T-cell (primary cell): ENCODE results near the gene REEP6. TPM values are rescaled to one million over a fixed set of nuclear protein-coding genes. Genes with fewer than 3 reads are reported as not detected.

Source experiments
- ATAC-seq, 4 experiments: fragments of 200-7000 bp in 3 of 4; fragments of 150-1000 bp in 1 of 4; cut with Tn5 transposase; replicated peaks in 1 of 4; 1 replicate in 3 of 4; 2 replicates in 1 of 4; pipeline ENCODE4 v1.10.0; 2021; ENCODE audit warnings: moderate library complexity in 3 of 4, mild to moderate bottlenecking in 2 of 4, moderate number of reproducible peaks in 1 of 4
- CTCF ChIA-PET, 2 donors: fragments of 300-600 bp; sonication (Branson Sonifier 250); formaldehyde crosslinking; loops; one replicate each; lab custom pipeline; 2022; ENCODE audit warnings: antibody characterized with exemption in 2 of 2; lab: Charles Lee
- POLR2A ChIA-PET, 2 donors: fragments of 300-600 bp; sonication (Branson Sonifier 250); formaldehyde crosslinking; loops; one replicate each; lab custom pipeline; 2022; ENCODE audit warnings: antibody characterized with exemption in 2 of 2; lab: Charles Lee
- DNase-seq, 35 experiments: peaks; one replicate each; pipeline versions ENCODE4 v3.0.0 to v3.0.0-alpha.2; 2013 to 2023
- H3K27ac ChIP-seq: one replicate; pipeline ENCODE4 v1.5.1; 2013; ENCODE audit warnings: low read length
- H3K27me3 ChIP-seq, 2 experiments: replicated peaks in 1 of 2; 1 replicate in 1 of 2; 2 replicates in 1 of 2; pipeline versions ENCODE4 v1.6.1 to v1.7.0; 2013; ENCODE audit warnings: low read length in 1 of 2, mixed read lengths in 1 of 2; ENCODE audit not compliant: control insufficient read depth in 2 of 2, insufficient read depth in 2 of 2; ENCODE audit errors: extremely low read depth in 1 of 2
- H3K36me3 ChIP-seq, 2 donors: 1 replicate in 1 of 2; 2 replicates in 1 of 2; pipeline versions ENCODE4 v1.6.1 to v1.7.0; 2013; ENCODE audit warnings: low read length in 1 of 2; ENCODE audit not compliant: control insufficient read depth in 2 of 2, insufficient read depth in 1 of 2; ENCODE audit errors: extremely low read depth in 1 of 2
- H3K4me1 ChIP-seq, 2 experiments: 1 replicate in 1 of 2; 2 replicates in 1 of 2; pipeline versions ENCODE4 v1.6.1 to v1.7.0; 2013; ENCODE audit warnings: low read length in 2 of 2, mixed read lengths in 1 of 2; ENCODE audit not compliant: insufficient read depth in 2 of 2, control insufficient read depth in 1 of 2; ENCODE audit errors: extremely low read depth in 1 of 2
- H3K4me3 ChIP-seq, 2 donors: 1 replicate in 1 of 2; 2 replicates in 1 of 2; pipeline versions ENCODE4 v1.5.1 to v1.7.0; 2013; ENCODE audit warnings: mild to moderate bottlenecking in 2 of 2, low read length in 1 of 2, moderate library complexity in 1 of 2; ENCODE audit not compliant: control insufficient read depth in 1 of 2; ENCODE audit errors: extremely low read depth in 1 of 2
- H3K9me3 ChIP-seq: 2 replicates; pipeline ENCODE4 v1.7.0; 2013
- H3K27ac Mint-ChIP-seq, 2 donors: one replicate each; pipeline ENCODE4 v1.8.0; 2020 to 2021; ENCODE audit warnings: mild to moderate bottlenecking in 2 of 2, mixed read lengths in 2 of 2
- H3K27me3 Mint-ChIP-seq, 2 donors: one replicate each; pipeline ENCODE4 v1.8.0; 2021 to 2022; ENCODE audit warnings: mixed read lengths in 2 of 2
- H3K36me3 Mint-ChIP-seq: one replicate; pipeline ENCODE4 v1.8.0; 2021; ENCODE audit warnings: mixed read lengths
- H3K4me1 Mint-ChIP-seq, 3 donors: one replicate each; pipeline ENCODE4 v1.8.0; 2020 to 2022; ENCODE audit warnings: mixed read lengths in 3 of 3, mild to moderate bottlenecking in 1 of 3
- H3K4me3 Mint-ChIP-seq, 3 donors: one replicate each; pipeline ENCODE4 v1.8.0; 2020 to 2022; ENCODE audit warnings: mild to moderate bottlenecking in 3 of 3, mixed read lengths in 3 of 3, moderate library complexity in 3 of 3
- H3K9me3 Mint-ChIP-seq, 3 donors: one replicate each; pipeline ENCODE4 v1.8.0; 2020 to 2022; ENCODE audit warnings: mixed read lengths in 3 of 3
- WGBS: methylation state at CpG from one replicate; pipeline ENCODE4 v1.1.5; 2013; ENCODE audit warnings: missing lambda C conversion rate; ENCODE audit not compliant: insufficient coverage; 5-methylcytosine and 5-hydroxymethylcytosine counted together
- total RNA-seq, 35 experiments: library from RNA in 6 of 35; stranded (reverse) in 6 of 35; fragments of 120-200 nt in 1 of 35; gene quantifications; one replicate each; pipeline versions ENCODE4 v1.2.1 to v1.2.4 and lab custom pipeline; 2013 to 2026

The REEP6 gene
- total RNA-seq, 5 donors from 2014 or later (not counting 1 experiment from before 2014, with no cell fraction given), result 2.2 to 6.9 (median 5.5) TPM

DNA sequence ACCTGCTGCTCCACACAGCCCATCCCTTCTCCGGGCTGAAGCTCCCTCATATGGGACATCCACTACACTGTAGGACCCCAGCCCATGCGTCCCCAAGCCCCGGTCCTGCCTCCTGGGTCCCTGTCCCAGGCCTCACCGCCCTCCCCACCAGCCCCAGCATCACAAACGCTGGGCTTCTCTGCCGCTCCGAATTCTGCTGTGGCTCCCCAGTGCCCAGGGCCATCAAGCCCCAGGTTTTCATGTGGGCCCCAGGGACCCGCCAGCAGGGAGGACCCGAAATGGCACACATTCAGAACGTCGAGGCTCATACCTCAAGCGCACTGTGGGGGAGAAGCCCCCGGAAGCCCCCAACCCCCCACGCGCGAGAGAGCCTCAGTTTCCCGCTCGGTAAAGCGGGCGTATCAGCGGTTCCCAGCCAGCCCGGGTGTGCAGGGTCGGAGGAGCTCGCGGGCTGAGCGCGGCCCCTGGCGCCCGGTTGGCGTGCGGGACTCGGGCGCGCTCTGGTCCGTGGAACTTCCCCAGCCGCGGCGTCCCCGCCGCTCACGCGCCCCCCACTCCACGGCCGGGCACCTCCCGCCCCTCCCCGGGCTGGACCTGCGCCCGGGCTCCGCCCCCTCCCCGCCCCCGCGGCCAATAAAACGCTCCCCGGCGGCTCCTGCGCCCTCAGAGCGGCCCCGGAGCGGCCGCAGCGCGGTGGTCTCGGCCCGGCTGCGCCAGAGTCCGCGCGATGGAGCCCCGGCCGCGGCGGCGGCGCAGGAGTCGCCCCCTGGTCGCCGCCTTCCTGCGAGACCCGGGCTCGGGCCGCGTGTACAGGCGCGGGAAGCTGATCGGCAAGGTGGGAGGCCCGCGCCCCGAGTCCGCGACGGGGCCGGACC, 32.7 kb downstream of the REEP6 start, which contains the start of gene PLK5:
TSS of gene PLK5 (plus strand) at position 666 of the 875 bp plus-strand sequence. CDS start 2,920 bp downstream, outside the sequence.
- DNase-seq, result no peak
- ATAC-seq, result peak in 3 of 4 experiments; percentile 30 to 43 (median 39)
- Mint-ChIP-seq H3K9me3 (no peaks in the 10 kb centered on the region), H3K27ac (no peak within 1 kb of the TSS), H3K4me1 (peaks cover 4 to 8% (median 7%) of the 10 kb centered on the region in 3 donors), H3K36me3 (no peaks in the 10 kb centered on the region), H3K4me3 (peak within 1 kb of the TSS in 1 of 3 donors; percentile 59), H3K27me3 (peaks cover 34 to 45% of the 10 kb centered on the region in 2 donors)
- H3K4me1 ChIP-seq, result no peaks in the 10 kb centered on the region
- H3K4me3 ChIP-seq, result no peak within 1 kb of the TSS
- ChIA-PET POLR2A (interaction anchor here in 1 of 2 donors (0.6 kb wide), 1 partner anchor 74 kb away, joined by 4 read pairs; the partner anchor contains the start of gene APC2), CTCF (no interaction called here)
- H3K27me3 ChIP-seq, result peaks cover 5 to 76% of the 10 kb centered on the region in 2 experiments
- WGBS, result 15% methylated on average over 87 of the region's 92 CpGs
- H3K9me3 ChIP-seq, result no peaks in the 10 kb centered on the region
- no peaks in the 10 kb centered on the region for H3K36me3 ChIP-seq
- H3K27ac ChIP-seq, result no peak within 1 kb of the TSS

- peaks cover 34 to 45% of the 10 kb centered on the region in 2 donors for H3K27me3 Mint-ChIP-seq
- ATAC-seq, result no peak
- ChIA-PET POLR2A (interaction anchor here in 1 of 2 donors (0.6 kb wide), 1 partner anchor 74 kb away, joined by 4 read pairs; the partner anchor contains the start of gene APC2), CTCF (no interaction called here)
- Histone ChIP-seq H3K27ac (no peak overlapping the region), H3K9me3 (no peaks in the 10 kb centered on the region), H3K36me3 (no peaks in the 10 kb centered on the region), H3K27me3 (peaks cover 5 to 77% of the 10 kb centered on the region in 2 experiments), H3K4me1 (no peaks in the 10 kb centered on the region), H3K4me3 (no peak overlapping the region)
- no peaks in the 10 kb centered on the region for H3K36me3 Mint-ChIP-seq
- H3K9me3 Mint-ChIP-seq, result no peaks in the 10 kb centered on the region
- H3K27ac Mint-ChIP-seq, result no peak overlapping the region
- peaks cover 4 to 8% (median 7%) of the 10 kb centered on the region in 3 donors for H3K4me1 Mint-ChIP-seq
- DNase-seq, result no peak
- H3K4me3 Mint-ChIP-seq, result peak overlapping the region in 1 of 3 donors; percentile 59
- 25% methylated on average over 49 of the region's 49 CpGs for WGBS
Measured at GRCh38 chr19:1524287-1524971, 33.4 kb downstream of the REEP6 start.

DNA sequence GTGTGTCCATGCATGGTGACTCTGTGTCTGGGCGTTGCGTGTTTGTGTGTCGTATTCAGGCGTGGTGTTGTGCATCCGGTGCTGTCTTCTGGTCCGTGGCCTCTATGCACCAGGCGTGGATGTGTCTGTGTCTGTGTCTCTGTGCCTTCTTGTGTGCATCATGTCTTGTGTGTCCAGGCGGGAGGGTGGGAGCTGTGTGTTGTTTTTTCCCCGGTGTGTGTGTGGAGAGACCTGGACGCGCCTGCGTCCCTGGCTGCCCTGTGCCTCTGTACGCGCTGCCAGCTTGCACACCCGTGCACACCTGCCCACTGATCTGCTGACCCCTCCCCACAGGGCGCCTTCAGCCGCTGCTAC, 34.0 kb downstream of the REEP6 start:
- H3K9me3 Mint-ChIP-seq, result no peaks in the 10 kb centered on the region
- H3K4me1 Mint-ChIP-seq, result peaks cover 4 to 8% (median 7%) of the 10 kb centered on the region in 3 donors
- no peak for DNase-seq
- H3K4me3 Mint-ChIP-seq, result peak overlapping the region in 1 of 3 donors; percentile 59
- no peak for ATAC-seq
- no peaks in the 10 kb centered on the region for H3K36me3 Mint-ChIP-seq
- peaks cover 5 to 78% of the 10 kb centered on the region in 2 experiments for H3K27me3 ChIP-seq
- no peaks in the 10 kb centered on the region for H3K36me3 ChIP-seq
- no peak overlapping the region for H3K27ac Mint-ChIP-seq
- CTCF ChIA-PET, result no interaction called here
- H3K9me3 ChIP-seq, result no peaks in the 10 kb centered on the region
- POLR2A ChIA-PET, result no interaction called here
- no peaks in the 10 kb centered on the region for H3K4me1 ChIP-seq
- H3K27ac ChIP-seq, result no peak overlapping the region
- H3K27me3 Mint-ChIP-seq, result peaks cover 36 to 47% of the 10 kb centered on the region in 2 donors
- H3K4me3 ChIP-seq, result no peak overlapping the region
- WGBS, result 76% methylated on average over 7 of the region's 17 CpGs

DNA sequence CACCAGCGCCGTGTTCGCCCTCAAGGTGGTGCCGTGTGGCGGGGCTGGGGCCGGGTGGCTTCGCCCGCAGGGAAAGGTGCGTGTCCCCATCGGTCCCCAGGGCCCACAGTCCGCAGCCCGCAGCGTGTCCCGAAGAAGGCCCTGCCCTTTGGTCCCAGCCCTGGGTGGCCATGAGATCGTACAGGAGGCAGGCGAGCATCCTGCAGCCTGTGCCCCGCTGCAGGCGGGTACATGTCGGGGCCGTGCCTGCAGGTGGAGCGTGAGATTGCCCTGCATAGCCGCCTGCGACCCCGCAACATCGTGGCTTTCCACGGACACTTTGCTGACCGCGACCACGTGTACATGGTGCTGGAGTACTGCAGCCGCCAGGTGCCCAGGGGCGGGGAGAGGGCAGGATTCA, 34.4 kb downstream of the REEP6 start:
- peaks cover 5 to 76% of the 10 kb centered on the region in 2 experiments for H3K27me3 ChIP-seq
- ATAC-seq (no peak), DNase-seq (no peak)
- Mint-ChIP-seq H3K27ac (no peak overlapping the region), H3K27me3 (peaks cover 40 to 51% of the 10 kb centered on the region in 2 donors), H3K9me3 (no peaks in the 10 kb centered on the region), H3K4me1 (peaks cover 4 to 8% (median 7%) of the 10 kb centered on the region in 3 donors), H3K4me3 (no peak overlapping the region), H3K36me3 (no peaks in the 10 kb centered on the region)
- no peaks in the 10 kb centered on the region for H3K36me3 ChIP-seq
- 66% methylated on average over 31 of the region's 31 CpGs for WGBS
- H3K9me3 ChIP-seq, result no peaks in the 10 kb centered on the region
- no peaks in the 10 kb centered on the region for H3K4me1 ChIP-seq
- ChIA-PET CTCF (no interaction called here), POLR2A (no interaction called here)
- no peak overlapping the region for H3K27ac ChIP-seq
- H3K4me3 ChIP-seq, result no peak overlapping the region

- H3K36me3 ChIP-seq, result no peaks in the 10 kb centered on the region
- peak overlapping the region in 1 of 3 donors; percentile 9 for H3K4me3 Mint-ChIP-seq
- no peak overlapping the region for H3K27ac Mint-ChIP-seq
- peaks cover 5 to 76% of the 10 kb centered on the region in 2 experiments for H3K27me3 ChIP-seq
- ChIA-PET POLR2A (no interaction called here), CTCF (no interaction called here)
- no peaks in the 10 kb centered on the region for H3K9me3 ChIP-seq
- WGBS, result 86% methylated on average over 25 of the region's 33 CpGs
- no peaks in the 10 kb centered on the region for H3K4me1 ChIP-seq
- peaks cover 4 to 8% (median 7%) of the 10 kb centered on the region in 3 donors for H3K4me1 Mint-ChIP-seq
- no peaks in the 10 kb centered on the region for H3K9me3 Mint-ChIP-seq
- no peak overlapping the region for H3K27ac ChIP-seq
- DNase-seq, result no peak
- no peaks in the 10 kb centered on the region for H3K36me3 Mint-ChIP-seq
- no peak overlapping the region for H3K4me3 ChIP-seq
- peaks cover 40 to 51% of the 10 kb centered on the region in 2 donors for H3K27me3 Mint-ChIP-seq
- no peak for ATAC-seq
Measured at GRCh38 chr19:1526066-1526778, 35.2 kb downstream of the REEP6 start.
